ENCODE data around the gene PDE4A. TPM values are rescaled to one million over a fixed set of nuclear protein-coding genes. Genes with fewer than 3 reads are reported as not detected.

Gene PDE4A
- total and polyA plus RNA-seq, 4 donors = 0.90 to 2.3 (median 1.3) TPM

DNA sequence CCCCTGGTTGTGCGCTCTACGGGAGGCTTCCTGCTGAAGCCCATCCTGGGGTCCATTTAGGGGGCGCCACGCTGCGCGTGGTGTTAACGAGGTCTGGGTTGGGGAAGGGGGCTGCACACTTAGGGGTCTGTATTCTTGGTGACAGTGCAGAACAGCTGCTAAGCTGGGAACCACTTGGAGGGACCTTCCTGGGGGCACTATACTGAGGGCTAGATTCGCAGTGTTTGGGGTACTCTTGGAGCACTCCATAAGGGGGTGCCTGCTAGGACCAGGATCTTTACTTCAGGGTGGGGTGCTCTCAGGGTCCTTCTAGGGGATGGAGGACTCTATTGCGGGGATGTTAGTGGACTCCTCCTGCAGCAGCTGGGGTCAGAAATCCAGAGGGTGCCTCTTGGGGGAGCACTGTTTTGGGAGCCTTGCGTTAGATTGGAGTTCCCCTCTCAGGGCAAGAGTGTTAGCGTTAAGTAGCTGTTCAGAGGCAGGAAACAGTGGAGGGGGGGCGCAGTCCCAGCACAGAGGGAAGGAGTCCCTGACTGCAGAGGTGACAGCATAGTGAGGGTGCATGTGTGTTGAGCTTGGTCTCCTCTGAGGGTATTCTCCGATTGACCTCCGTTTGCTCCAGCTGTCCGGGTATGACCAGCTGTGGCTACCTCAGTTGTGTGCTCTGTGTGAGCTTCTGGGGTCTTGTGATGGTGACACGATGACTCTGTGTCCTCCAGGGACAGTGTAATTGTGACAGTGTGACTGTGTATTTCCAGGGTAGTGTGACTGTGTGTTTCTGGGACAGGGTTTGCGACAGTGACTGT lies 1.1 kb downstream of the PDE4A start:
- TF ChIP-seq, protein P1, sequence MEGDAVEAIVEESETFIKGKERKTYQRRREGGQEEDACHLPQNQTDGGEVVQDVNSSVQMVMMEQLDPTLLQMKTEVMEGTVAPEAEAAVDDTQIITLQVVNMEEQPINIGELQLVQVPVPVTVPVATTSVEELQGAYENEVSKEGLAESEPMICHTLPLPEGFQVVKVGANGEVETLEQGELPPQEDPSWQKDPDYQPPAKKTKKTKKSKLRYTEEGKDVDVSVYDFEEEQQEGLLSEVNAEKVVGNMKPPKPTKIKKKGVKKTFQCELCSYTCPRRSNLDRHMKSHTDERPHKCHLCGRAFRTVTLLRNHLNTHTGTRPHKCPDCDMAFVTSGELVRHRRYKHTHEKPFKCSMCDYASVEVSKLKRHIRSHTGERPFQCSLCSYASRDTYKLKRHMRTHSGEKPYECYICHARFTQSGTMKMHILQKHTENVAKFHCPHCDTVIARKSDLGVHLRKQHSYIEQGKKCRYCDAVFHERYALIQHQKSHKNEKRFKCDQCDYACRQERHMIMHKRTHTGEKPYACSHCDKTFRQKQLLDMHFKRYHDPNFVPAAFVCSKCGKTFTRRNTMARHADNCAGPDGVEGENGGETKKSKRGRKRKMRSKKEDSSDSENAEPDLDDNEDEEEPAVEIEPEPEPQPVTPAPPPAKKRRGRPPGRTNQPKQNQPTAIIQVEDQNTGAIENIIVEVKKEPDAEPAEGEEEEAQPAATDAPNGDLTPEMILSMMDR (IDR thresholded peaks at IDR 0.05; ENCODE audit: low read depth, low read length, missing input control) = no peak
- no peak for TF ChIP-seq GABPA (IDR thresholded peaks at IDR 0.05 in 1 of 2, conservative IDR thresholded peaks at IDR 0.05 in 1 of 2)
- TF ChIP-seq, protein P2, sequence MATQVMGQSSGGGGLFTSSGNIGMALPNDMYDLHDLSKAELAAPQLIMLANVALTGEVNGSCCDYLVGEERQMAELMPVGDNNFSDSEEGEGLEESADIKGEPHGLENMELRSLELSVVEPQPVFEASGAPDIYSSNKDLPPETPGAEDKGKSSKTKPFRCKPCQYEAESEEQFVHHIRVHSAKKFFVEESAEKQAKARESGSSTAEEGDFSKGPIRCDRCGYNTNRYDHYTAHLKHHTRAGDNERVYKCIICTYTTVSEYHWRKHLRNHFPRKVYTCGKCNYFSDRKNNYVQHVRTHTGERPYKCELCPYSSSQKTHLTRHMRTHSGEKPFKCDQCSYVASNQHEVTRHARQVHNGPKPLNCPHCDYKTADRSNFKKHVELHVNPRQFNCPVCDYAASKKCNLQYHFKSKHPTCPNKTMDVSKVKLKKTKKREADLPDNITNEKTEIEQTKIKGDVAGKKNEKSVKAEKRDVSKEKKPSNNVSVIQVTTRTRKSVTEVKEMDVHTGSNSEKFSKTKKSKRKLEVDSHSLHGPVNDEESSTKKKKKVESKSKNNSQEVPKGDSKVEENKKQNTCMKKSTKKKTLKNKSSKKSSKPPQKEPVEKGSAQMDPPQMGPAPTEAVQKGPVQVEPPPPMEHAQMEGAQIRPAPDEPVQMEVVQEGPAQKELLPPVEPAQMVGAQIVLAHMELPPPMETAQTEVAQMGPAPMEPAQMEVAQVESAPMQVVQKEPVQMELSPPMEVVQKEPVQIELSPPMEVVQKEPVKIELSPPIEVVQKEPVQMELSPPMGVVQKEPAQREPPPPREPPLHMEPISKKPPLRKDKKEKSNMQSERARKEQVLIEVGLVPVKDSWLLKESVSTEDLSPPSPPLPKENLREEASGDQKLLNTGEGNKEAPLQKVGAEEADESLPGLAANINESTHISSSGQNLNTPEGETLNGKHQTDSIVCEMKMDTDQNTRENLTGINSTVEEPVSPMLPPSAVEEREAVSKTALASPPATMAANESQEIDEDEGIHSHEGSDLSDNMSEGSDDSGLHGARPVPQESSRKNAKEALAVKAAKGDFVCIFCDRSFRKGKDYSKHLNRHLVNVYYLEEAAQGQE (IDR thresholded peaks at IDR 0.05) = no peak
- no peak for TF ChIP-seq SP1 (IDR thresholded peaks at IDR 0.05)
- Histone ChIP-seq H3K9me3 (ENCODE audit: control insufficient read depth in 4 of 4, low read length in 3 of 4) (no peaks in the 10 kb centered on the region), H3K4me3 (ENCODE audit: low read depth in 1 of 3, low read length in 3 of 3) (no peak overlapping the region), H3K36me3 (ENCODE audit: control insufficient read depth in 4 of 4, insufficient read depth in 3 of 4, low read depth in 1 of 4, low read length in 3 of 4) (no peaks in the 10 kb centered on the region), H3K27me3 (ENCODE audit: control insufficient read depth in 4 of 4, insufficient read depth in 4 of 4, low read length in 3 of 4) (peaks cover 5 to 11% (median 7%) of the 10 kb centered on the region in 4 donors), H3K27ac (ENCODE audit: low read depth in 1 of 2, low read length in 2 of 2) (no peak overlapping the region), H3K4me1 (ENCODE audit: control insufficient read depth in 4 of 4, insufficient read depth in 4 of 4, low read length in 3 of 4) (peaks cover 3 to 27% (median 12%) of the 10 kb centered on the region in 4 donors), H3K9ac (ENCODE audit: low read depth in 1 of 2, low read length in 2 of 2) (no peak overlapping the region)
- 24% methylated on average over 17 of the region's 17 CpGs for WGBS
- DNase-seq (ENCODE audit: low spot score) = no peak

- Histone ChIP-seq H3K27ac (ENCODE audit: low read depth in 1 of 2, low read length in 2 of 2) (no peak overlapping the region), H3K36me3 (ENCODE audit: control insufficient read depth in 4 of 4, insufficient read depth in 3 of 4, low read depth in 1 of 4, low read length in 3 of 4) (no peaks in the 10 kb centered on the region), H3K4me3 (ENCODE audit: low read depth in 1 of 3, low read length in 3 of 3) (no peak overlapping the region), H3K4me1 (ENCODE audit: control insufficient read depth in 4 of 4, insufficient read depth in 4 of 4, low read length in 3 of 4) (peaks cover 3 to 23% (median 8%) of the 10 kb centered on the region in 4 donors), H3K9ac (ENCODE audit: low read depth in 1 of 2, low read length in 2 of 2) (no peak overlapping the region), H3K9me3 (ENCODE audit: control insufficient read depth in 4 of 4, low read length in 3 of 4) (no peaks in the 10 kb centered on the region), H3K27me3 (ENCODE audit: control insufficient read depth in 4 of 4, insufficient read depth in 4 of 4, low read length in 3 of 4) (peaks cover 5 to 11% (median 7%) of the 10 kb centered on the region in 4 donors)
- 52% methylated on average over 4 of the region's 4 CpGs for WGBS
- no peak for DNase-seq (ENCODE audit: low spot score)
- TF ChIP-seq NR2F2 (IDR thresholded peaks at IDR 0.05) (no peak), FOXA2 (IDR thresholded peaks at IDR 0.05) (no peak), MAX (IDR thresholded peaks at IDR 0.05) (no peak), FOXA1 (IDR thresholded peaks at IDR 0.05) (no peak), JUND (IDR thresholded peaks at IDR 0.05) (no peak), SP1 (IDR thresholded peaks at IDR 0.05) (no peak), GABPA (IDR thresholded peaks at IDR 0.05 in 1 of 2, conservative IDR thresholded peaks at IDR 0.05 in 1 of 2) (no peak)
- TF ChIP-seq, protein P2 (IDR thresholded peaks at IDR 0.05) = no peak
- TF ChIP-seq, protein P1 (IDR thresholded peaks at IDR 0.05; ENCODE audit: low read depth, low read length, missing input control) = no peak
Measured at GRCh38 chr19:10422046-10422461, 1.7 kb downstream of the PDE4A start.
